SK-N-SH (cell line): ENCODE data around the gene PSMB5. TPM values are rescaled to one million over a fixed set of nuclear protein-coding genes. Genes with fewer than 3 reads are reported as not detected.
A peak's percentile ranks its signal among the peaks of the same experiment; 100 is the strongest.

Source experiments
- CTCF ChIA-PET: fragments of 300-600, 350-600 bp; formaldehyde crosslinking; extraction: SDS; loops from one replicate; lab custom pipeline; 2021; lab: Yijun Ruan, JAX
- POLR2A ChIA-PET: fragments of 350-600 bp; sonication (Branson Sonifier 250); formaldehyde crosslinking; extraction: SDS; loops from one replicate; lab custom pipeline; 2020; ENCODE audit warnings: antibody characterized with exemption, inconsistent platforms; lab: Yijun Ruan, JAX
- DNase-seq: peaks from one replicate; pipeline ENCODE4 v3.0.0; 2012
- H2AFZ ChIP-seq: fragments of 200-600 bp; sonication (generic); 2 replicates; pipeline ENCODE4 v1.8.1; 2016; ENCODE audit warnings: antibody characterized with exemption, mild to moderate bottlenecking, low read depth
- H3F3A ChIP-seq: fragments of 200-600 bp; sonication (generic); replicated peaks from 2 replicates; pipeline ENCODE3; 2016; ENCODE audit warnings: antibody characterized with exemption, mild to moderate bottlenecking; ENCODE audit not compliant: insufficient read depth
- H3K27ac ChIP-seq, 2 experiments: fragments of 200-500 bp in 1 of 2; fragments of 200-600 bp in 1 of 2; sonication (Bioruptor generic) in 1 of 2; sonication (generic), shearing (Covaris generic) in 1 of 2; 2 replicates each; pipeline versions ENCODE4 v1.5.1 to v1.6.1; 2014 to 2016; ENCODE audit warnings: low read depth in 2 of 2, inconsistent platforms in 1 of 2, low read length in 1 of 2, mild to moderate bottlenecking in 1 of 2, mixed read lengths in 1 of 2
- H3K27me3 ChIP-seq: fragments of 200-600 bp; sonication (generic), shearing (Covaris generic); 2 replicates; pipeline ENCODE4 v1.6.1; 2016; ENCODE audit warnings: mixed run types; ENCODE audit not compliant: insufficient read depth
- H3K36me3 ChIP-seq, 2 experiments: fragments of 200-500 bp in 1 of 2; fragments of 200-600 bp in 1 of 2; sonication (Bioruptor generic) in 1 of 2; sonication (generic) in 1 of 2; replicated peaks in 1 of 2; 2 replicates each; pipeline versions ENCODE3 to v1.5.1; 2014 to 2016; ENCODE audit warnings: low read length in 1 of 2, mild to moderate bottlenecking in 1 of 2; ENCODE audit not compliant: insufficient read depth in 2 of 2, control insufficient read depth in 1 of 2
- H3K4me1 ChIP-seq, 2 experiments: fragments of 200-500 bp in 1 of 2; fragments of 200-600 bp in 1 of 2; sonication (Bioruptor generic) in 1 of 2; sonication (generic), shearing (Covaris generic) in 1 of 2; 2 replicates each; pipeline versions ENCODE4 v1.5.1 to v1.6.1; 2014 to 2016; ENCODE audit warnings: low read depth in 1 of 2, low read length in 1 of 2, mixed run types in 1 of 2; ENCODE audit not compliant: insufficient read depth in 2 of 2, control insufficient read depth in 1 of 2
- H3K4me2 ChIP-seq: fragments of 200-600 bp; sonication (generic), shearing (Covaris generic); 2 replicates; pipeline ENCODE4 v1.6.1; 2017; ENCODE audit warnings: mixed run types
- H3K4me3 ChIP-seq, 2 experiments: fragments of 200-500 bp in 1 of 2; fragments of 200-600 bp in 1 of 2; sonication (Bioruptor generic) in 1 of 2; sonication (generic), shearing (Covaris generic) in 1 of 2; 2 replicates each; pipeline versions ENCODE4 v1.5.1 to v1.8.1; 2014 to 2016; ENCODE audit warnings: low read depth in 2 of 2, inconsistent platforms in 1 of 2, low read length in 1 of 2, mild to moderate bottlenecking in 1 of 2, mixed read lengths in 1 of 2, moderate library complexity in 1 of 2
- H3K79me2 ChIP-seq: fragments of 200-600 bp; sonication (generic); 2 replicates; pipeline ENCODE4 v1.8.1; 2017; ENCODE audit warnings: mild to moderate bottlenecking; ENCODE audit not compliant: insufficient read depth
- H3K9ac ChIP-seq: fragments of 200-600 bp; sonication (generic); 2 replicates; pipeline ENCODE4 v1.6.1; 2017; ENCODE audit warnings: mixed run types
- H3K9me2 ChIP-seq: fragments of 200-600 bp; sonication (generic); 2 replicates; pipeline ENCODE4 v1.6.1; 2017; ENCODE audit warnings: mixed run types
- H3K9me3 ChIP-seq: fragments of 200-600 bp; sonication (generic); 2 replicates; pipeline ENCODE4 v1.6.1; 2017; ENCODE audit warnings: mixed run types, mild to moderate bottlenecking, moderate library complexity
- H4K20me1 ChIP-seq: fragments of 200-600 bp; sonication (generic); 2 replicates; pipeline ENCODE4 v1.6.1; 2017; ENCODE audit warnings: mild to moderate bottlenecking, mixed run types; ENCODE audit not compliant: insufficient read depth
- CHD2 ChIP-seq: fragments of 150-350 bp; IDR thresholded peaks from 2 replicates; pipeline ENCODE4 v1.6.1; 2018; ENCODE audit warnings: low read length; ENCODE audit not compliant: partially characterized antibody
- ELF1 ChIP-seq: IDR thresholded peaks from 2 replicates; pipeline ENCODE4 v1.4.0; 2012
- EP300 ChIP-seq, 2 experiments: IDR thresholded peaks; 2 replicates each; pipeline versions ENCODE4 v1.4.0 to v1.6.1; 2012; ENCODE audit warnings: borderline replicate concordance in 1 of 2, low read depth in 1 of 2, low read length in 1 of 2
- EZH2phosphoT487 ChIP-seq: fragments of 200-600 bp; sonication (generic); IDR thresholded peaks from 2 replicates; pipeline ENCODE4 v1.6.1; 2017; ENCODE audit warnings: low read depth, mixed run types, mild to moderate bottlenecking, antibody characterized with exemption, moderate library complexity, borderline replicate concordance
- FOSL2 ChIP-seq: IDR thresholded peaks from 2 replicates; pipeline ENCODE4 v1.4.0; 2012; ENCODE audit warnings: low read depth, mild to moderate bottlenecking, moderate library complexity, borderline replicate concordance
- FOXM1 ChIP-seq: IDR thresholded peaks from 2 replicates; pipeline ENCODE4 v1.4.0; 2012; ENCODE audit warnings: low read depth, mild to moderate bottlenecking
- RXRA ChIP-seq: IDR thresholded peaks from 2 replicates; pipeline ENCODE4 v1.4.0; 2012; ENCODE audit warnings: low read depth, mild to moderate bottlenecking, borderline replicate concordance
- WGBS: methylation state at CpG from one replicate; pipeline ENCODE4 v1.1.6; 2017; ENCODE audit warnings: low lambda C conversion rate; 5-methylcytosine and 5-hydroxymethylcytosine counted together
- polyA plus RNA-seq, 3 experiments: library from polyadenylated mRNA; depleted of rRNA; stranded (reverse); fragments of >200 nt; gene quantifications; 2 replicates each; pipeline ENCODE4 v1.2.3, GENCODE V29; 2012
- TF ChIP-seq, protein P1 (sequence below): IDR thresholded peaks from 2 replicates; pipeline ENCODE4; 2012
- TF ChIP-seq, protein P2 (sequence below): fragments of 200-600 bp; sonication (generic); IDR thresholded peaks from 2 replicates; pipeline ENCODE4 v1.6.1; 2017; ENCODE audit warnings: antibody characterized with exemption, mild to moderate bottlenecking, moderate library complexity
- TF ChIP-seq, protein P3 (sequence below): IDR thresholded peaks from 2 replicates; pipeline ENCODE4 v1.6.1; 2012; ENCODE audit warnings: mild to moderate bottlenecking, low read depth, low read length, moderate library complexity
- TF ChIP-seq, protein P4 (sequence below): IDR thresholded peaks from 2 replicates; pipeline ENCODE4 v1.4.0; 2012; ENCODE audit warnings: low read depth, borderline replicate concordance

The PSMB5 gene
- polyA plus RNA-seq, 1 of the 3 experiments (the other 2 are of a cell fraction), result 337 TPM

DNA sequence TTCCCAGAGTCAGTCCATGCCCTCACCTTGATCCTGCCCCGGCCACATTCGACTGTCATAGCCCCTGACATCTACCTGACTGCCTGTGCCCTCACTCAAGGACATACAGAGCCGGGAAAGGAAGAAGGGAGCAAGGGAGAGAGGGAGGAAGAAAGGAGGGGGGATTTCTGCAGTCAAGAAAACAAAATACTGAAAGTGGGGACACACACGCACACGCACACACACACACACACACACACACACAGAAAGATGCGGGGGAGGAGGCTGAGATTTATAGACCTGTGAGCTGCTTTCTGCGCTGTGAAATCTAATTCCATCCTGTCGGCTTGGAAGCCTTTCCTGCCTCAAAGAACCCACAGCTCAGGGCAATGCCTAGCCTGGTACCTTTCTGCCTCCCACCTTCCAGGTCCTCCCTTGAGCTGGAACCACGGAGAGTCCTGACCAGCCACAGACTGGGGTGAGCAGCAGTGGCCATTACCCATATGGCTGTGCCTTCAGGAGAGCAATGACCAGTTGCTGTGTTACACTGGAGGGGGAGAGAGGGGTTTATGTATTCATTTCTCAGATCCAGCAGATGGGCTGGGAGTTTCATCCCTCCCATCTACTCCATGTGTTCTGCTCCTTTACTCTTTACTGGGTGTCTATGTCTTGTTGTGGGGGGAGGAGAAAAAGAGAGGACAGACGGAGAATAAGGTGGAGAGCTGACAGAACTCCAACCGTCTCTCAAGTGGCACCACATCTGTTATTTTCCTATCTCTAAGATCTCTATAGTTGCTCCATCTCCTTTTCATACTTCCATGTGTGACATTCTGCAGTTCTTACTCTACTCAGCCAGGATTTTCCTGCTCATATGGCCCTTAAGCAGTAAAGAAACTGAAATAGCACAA lies 37.7 kb downstream of the PSMB5 start:
- H3K4me2 ChIP-seq, result no peak overlapping the region
- H3K9me2 ChIP-seq, result no peaks in the 10 kb centered on the region
- H3K27ac ChIP-seq, result peak overlapping the region in 1 of 2 experiments; percentile 12; a peak in 1 of 4 replicates
- no peaks in the 10 kb centered on the region for H3K9me3 ChIP-seq
- H3K4me1 ChIP-seq, result peaks cover 4 to 25% of the 10 kb centered on the region in 2 experiments; a peak in 3 of 4 replicates
- H4K20me1 ChIP-seq, result no peaks in the 10 kb centered on the region
- TF ChIP-seq, protein P1, sequence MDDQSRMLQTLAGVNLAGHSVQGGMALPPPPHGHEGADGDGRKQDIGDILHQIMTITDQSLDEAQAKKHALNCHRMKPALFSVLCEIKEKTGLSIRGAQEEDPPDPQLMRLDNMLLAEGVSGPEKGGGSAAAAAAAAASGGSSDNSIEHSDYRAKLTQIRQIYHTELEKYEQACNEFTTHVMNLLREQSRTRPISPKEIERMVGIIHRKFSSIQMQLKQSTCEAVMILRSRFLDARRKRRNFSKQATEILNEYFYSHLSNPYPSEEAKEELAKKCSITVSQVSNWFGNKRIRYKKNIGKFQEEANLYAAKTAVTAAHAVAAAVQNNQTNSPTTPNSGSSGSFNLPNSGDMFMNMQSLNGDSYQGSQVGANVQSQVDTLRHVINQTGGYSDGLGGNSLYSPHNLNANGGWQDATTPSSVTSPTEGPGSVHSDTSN, result no peak
- TF ChIP-seq, protein P2, sequence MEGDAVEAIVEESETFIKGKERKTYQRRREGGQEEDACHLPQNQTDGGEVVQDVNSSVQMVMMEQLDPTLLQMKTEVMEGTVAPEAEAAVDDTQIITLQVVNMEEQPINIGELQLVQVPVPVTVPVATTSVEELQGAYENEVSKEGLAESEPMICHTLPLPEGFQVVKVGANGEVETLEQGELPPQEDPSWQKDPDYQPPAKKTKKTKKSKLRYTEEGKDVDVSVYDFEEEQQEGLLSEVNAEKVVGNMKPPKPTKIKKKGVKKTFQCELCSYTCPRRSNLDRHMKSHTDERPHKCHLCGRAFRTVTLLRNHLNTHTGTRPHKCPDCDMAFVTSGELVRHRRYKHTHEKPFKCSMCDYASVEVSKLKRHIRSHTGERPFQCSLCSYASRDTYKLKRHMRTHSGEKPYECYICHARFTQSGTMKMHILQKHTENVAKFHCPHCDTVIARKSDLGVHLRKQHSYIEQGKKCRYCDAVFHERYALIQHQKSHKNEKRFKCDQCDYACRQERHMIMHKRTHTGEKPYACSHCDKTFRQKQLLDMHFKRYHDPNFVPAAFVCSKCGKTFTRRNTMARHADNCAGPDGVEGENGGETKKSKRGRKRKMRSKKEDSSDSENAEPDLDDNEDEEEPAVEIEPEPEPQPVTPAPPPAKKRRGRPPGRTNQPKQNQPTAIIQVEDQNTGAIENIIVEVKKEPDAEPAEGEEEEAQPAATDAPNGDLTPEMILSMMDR, result no peak
- peak; percentile 33 for TF ChIP-seq CHD2
- TF ChIP-seq ELF1, result no peak
- no peak for TF ChIP-seq FOSL2
- TF ChIP-seq EP300 (IDR thresholded peaks at IDR 0.05; ENCODE audit: borderline replicate concordance in 1 of 2, low read depth in 1 of 2, low read length in 1 of 2), result no peak
- TF ChIP-seq EZH2phosphoT487, result no peak
- no peak for TF ChIP-seq FOXM1
- H3K27me3 ChIP-seq, result no peaks in the 10 kb centered on the region
- DNase-seq, result peak; percentile 49
- ChIA-PET POLR2A (interaction anchor here (1.4 to 3.5 kb wide), 4 partner anchors 10 to 61 kb away, joined by 8 to 20 read pairs (median 12); no protein-coding TSS in a partner anchor), CTCF (interaction anchor here (1.5 to 34.9 kb wide), 6 partner anchors 11 to 67 kb away, joined by 4 to 1566 read pairs (median 40); partner anchors contain the start of genes AJUBA, CDH24, PRMT5 and PSMB11)
- 80% methylated on average over 9 of the region's 11 CpGs for WGBS
- no peak overlapping the region for H2AFZ ChIP-seq
- no peaks in the 10 kb centered on the region for H3K79me2 ChIP-seq
- no peak overlapping the region for H3K4me3 ChIP-seq
- no peaks in the 10 kb centered on the region for H3K36me3 ChIP-seq
- H3K9ac ChIP-seq, result no peak overlapping the region
- peaks cover 4% of the 10 kb centered on the region for H3F3A ChIP-seq

DNA sequence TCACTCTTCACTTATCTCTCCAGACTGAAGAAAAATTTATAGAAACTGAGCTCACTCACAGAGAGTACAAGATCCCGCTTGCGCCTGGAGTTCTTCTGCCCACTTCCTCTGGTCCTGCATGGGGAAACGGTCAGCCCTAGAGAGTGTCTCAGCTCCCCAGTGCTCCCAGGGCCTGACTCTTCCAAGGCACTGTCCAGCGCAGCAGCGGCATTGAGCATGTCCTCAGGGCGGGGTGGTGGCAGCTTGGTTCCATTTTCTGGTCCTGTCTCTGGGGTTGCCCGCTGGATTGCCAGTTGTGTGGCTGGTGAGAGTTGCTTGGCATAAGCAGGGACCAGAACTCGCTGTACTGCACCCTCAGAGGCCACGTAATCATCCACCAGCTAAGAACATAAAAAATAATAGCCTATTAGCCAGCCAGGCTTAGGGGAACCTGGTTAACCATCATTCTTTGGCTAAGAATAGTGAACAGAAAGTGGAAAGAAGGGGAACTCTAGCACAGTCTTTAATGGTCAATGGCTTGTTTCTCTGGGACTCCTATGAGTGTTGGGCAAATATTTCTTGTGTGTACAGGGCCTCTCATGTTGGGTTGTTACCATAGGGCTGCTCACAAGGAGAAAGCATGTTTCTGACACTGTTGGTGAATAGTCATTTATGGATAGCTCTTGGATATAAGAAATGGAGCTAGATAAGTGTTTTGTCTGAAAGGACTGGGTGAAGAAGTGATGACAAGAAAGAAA lies 38.6 kb downstream of the PSMB5 start:
- H3K27ac ChIP-seq, result no peak overlapping the region
- POLR2A ChIA-PET, result interaction anchor here (1.4 to 3.5 kb wide), 5 partner anchors 10 to 62 kb away, joined by 8 to 20 read pairs (median 15); partner anchors contain the start of gene CDH24
- H3K27me3 ChIP-seq, result no peaks in the 10 kb centered on the region
- H3K9me2 ChIP-seq, result no peaks in the 10 kb centered on the region
- DNase-seq, result no peak
- no peaks in the 10 kb centered on the region for H4K20me1 ChIP-seq
- CTCF ChIA-PET, result interaction anchor here (1.1 to 34.9 kb wide), 22 partner anchors 11 to 225 kb away, joined by 3 to 1566 read pairs (median 10); partner anchors contain the start of genes AJUBA, CDH24, HAUS4 and PRMT5
- no peaks in the 10 kb centered on the region for H3K79me2 ChIP-seq
- no peak overlapping the region for H3K4me3 ChIP-seq
- no peak overlapping the region for H3K9ac ChIP-seq
- H3K4me2 ChIP-seq, result no peak overlapping the region
- no peak overlapping the region for H2AFZ ChIP-seq
- no peaks in the 10 kb centered on the region for H3K36me3 ChIP-seq
- H3K9me3 ChIP-seq, result no peaks in the 10 kb centered on the region
- 100% methylated on average over 5 of the region's 9 CpGs for WGBS
- H3K4me1 ChIP-seq, result peaks cover 4 to 25% of the 10 kb centered on the region in 2 experiments; a peak in 3 of 4 replicates
- no peak for TF ChIP-seq RXRA
- TF ChIP-seq, protein P3, sequence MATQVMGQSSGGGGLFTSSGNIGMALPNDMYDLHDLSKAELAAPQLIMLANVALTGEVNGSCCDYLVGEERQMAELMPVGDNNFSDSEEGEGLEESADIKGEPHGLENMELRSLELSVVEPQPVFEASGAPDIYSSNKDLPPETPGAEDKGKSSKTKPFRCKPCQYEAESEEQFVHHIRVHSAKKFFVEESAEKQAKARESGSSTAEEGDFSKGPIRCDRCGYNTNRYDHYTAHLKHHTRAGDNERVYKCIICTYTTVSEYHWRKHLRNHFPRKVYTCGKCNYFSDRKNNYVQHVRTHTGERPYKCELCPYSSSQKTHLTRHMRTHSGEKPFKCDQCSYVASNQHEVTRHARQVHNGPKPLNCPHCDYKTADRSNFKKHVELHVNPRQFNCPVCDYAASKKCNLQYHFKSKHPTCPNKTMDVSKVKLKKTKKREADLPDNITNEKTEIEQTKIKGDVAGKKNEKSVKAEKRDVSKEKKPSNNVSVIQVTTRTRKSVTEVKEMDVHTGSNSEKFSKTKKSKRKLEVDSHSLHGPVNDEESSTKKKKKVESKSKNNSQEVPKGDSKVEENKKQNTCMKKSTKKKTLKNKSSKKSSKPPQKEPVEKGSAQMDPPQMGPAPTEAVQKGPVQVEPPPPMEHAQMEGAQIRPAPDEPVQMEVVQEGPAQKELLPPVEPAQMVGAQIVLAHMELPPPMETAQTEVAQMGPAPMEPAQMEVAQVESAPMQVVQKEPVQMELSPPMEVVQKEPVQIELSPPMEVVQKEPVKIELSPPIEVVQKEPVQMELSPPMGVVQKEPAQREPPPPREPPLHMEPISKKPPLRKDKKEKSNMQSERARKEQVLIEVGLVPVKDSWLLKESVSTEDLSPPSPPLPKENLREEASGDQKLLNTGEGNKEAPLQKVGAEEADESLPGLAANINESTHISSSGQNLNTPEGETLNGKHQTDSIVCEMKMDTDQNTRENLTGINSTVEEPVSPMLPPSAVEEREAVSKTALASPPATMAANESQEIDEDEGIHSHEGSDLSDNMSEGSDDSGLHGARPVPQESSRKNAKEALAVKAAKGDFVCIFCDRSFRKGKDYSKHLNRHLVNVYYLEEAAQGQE, result 0 out of 2 replicates have a peak, but pooled peaks have one; percentile 29
- TF ChIP-seq, protein P4, sequence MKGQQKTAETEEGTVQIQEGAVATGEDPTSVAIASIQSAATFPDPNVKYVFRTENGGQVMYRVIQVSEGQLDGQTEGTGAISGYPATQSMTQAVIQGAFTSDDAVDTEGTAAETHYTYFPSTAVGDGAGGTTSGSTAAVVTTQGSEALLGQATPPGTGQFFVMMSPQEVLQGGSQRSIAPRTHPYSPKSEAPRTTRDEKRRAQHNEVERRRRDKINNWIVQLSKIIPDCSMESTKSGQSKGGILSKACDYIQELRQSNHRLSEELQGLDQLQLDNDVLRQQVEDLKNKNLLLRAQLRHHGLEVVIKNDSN, result no peak
- H3F3A ChIP-seq, result peaks cover 4% of the 10 kb centered on the region
